Right cardiac atrium (tissue), 5 donors: ENCODE results near the gene SLC9A9. TPM values are rescaled to one million over a fixed set of nuclear protein-coding genes. Genes with fewer than 3 reads are reported as not detected.

Experiments used
- ATAC-seq, 2 donors: fragments of 200-7000 bp; cut with Tn5 transposase; one replicate each; pipeline versions ENCODE4 v1.8.0 to v1.9.1; 2020; ENCODE audit warnings: moderate library complexity in 2 of 2, mild to moderate bottlenecking in 1 of 2
- DNase-seq, 3 donors: peaks; one replicate each; pipeline ENCODE4 v3.0.0-alpha.2; 2020
- H3K27ac ChIP-seq: one replicate; pipeline ENCODE4 v1.5.1; 2013; ENCODE audit warnings: mild to moderate bottlenecking, low read length, control low read depth, moderate library complexity
- H3K27me3 ChIP-seq: one replicate; pipeline ENCODE4 v1.6.1; 2013; ENCODE audit not compliant: control insufficient read depth, insufficient read depth
- H3K4me1 ChIP-seq: one replicate; pipeline ENCODE4 v1.6.1; 2013; ENCODE audit warnings: low read length; ENCODE audit not compliant: control insufficient read depth, insufficient read depth
- H3K4me3 ChIP-seq: one replicate; pipeline ENCODE4 v1.5.1; 2013; ENCODE audit warnings: low read length, control low read depth
- H3K9me3 ChIP-seq: one replicate; pipeline ENCODE4 v1.6.1; 2013; ENCODE audit warnings: low read length; ENCODE audit not compliant: control insufficient read depth
- WGBS: extraction: QIAGEN DNeasy Blood & Tissue Kit; methylation state at CpG from one replicate; pipeline ENCODE4 v1.1.7; 2013; 5-methylcytosine and 5-hydroxymethylcytosine counted together
- intact Hi-C, 4 donors: fragments of 100-400 bp; cut with DNase I; formaldehyde crosslinking; loops; one replicate each; pipeline versions ENCODE4 v1.11.0 to v1.14.0; 2022 to 2023
- polyA plus RNA-seq: library from polyadenylated mRNA; stranded (reverse); fragments of 200-250 nt; gene quantifications from one replicate; pipeline ENCODE4 v1.2.3, GENCODE V29; 2013
- total RNA-seq, 4 donors: library from RNA; stranded (reverse); fragmentation: NEBNext Ultra II Directional; extraction: Animal tissue kit (Norgen Biotek cat#: 25700); gene quantifications; one replicate each; pipeline ENCODE4 v1.2.1, GENCODE V29; 2021
- donor health status: healthy with polysubstance abuse.
- donor health status: DM: no; HTN: yes; CAD: no.
- donor health status: DM: no; HTN: no; CAD: no.
- donor health status: DM: no; HTN: yes; CAD: no; lungs with severe emphysema.
- donor health status: DM: yes; HTN: yes; CAD: no.

SLC9A9 gene
- total and polyA plus RNA-seq, 5 donors, result 3.6 to 14.9 (median 9.2) TPM

GRCh38 chr3:143755978-143756377 lies 92.3 kb downstream of the SLC9A9 start:
- Histone ChIP-seq H3K27ac (no peak overlapping the region), H3K4me3 (no peak overlapping the region), H3K4me1 (peaks cover 1% of the 10 kb centered on the region), H3K27me3 (no peaks in the 10 kb centered on the region), H3K9me3 (no peaks in the 10 kb centered on the region)
- DNase-seq (no peak), ATAC-seq (no peak)
- intact Hi-C loops, result no loop called here
- 85% methylated on average over 2 of the region's 2 CpGs for WGBS

- Histone ChIP-seq H3K27ac (no peak overlapping the region), H3K4me1 (peaks cover 1% of the 10 kb centered on the region), H3K4me3 (no peak overlapping the region), H3K9me3 (no peaks in the 10 kb centered on the region), H3K27me3 (no peaks in the 10 kb centered on the region)
- DNase-seq (no peak), ATAC-seq (no peak)
- intact Hi-C loops, result no loop called here
- WGBS, result 60% methylated on average over 1 of the region's 1 CpG
Measured at GRCh38 chr3:143754090-143754489, 94.2 kb downstream of the SLC9A9 start.

GRCh38 chr3:143753456-143753855 lies 94.8 kb downstream of the SLC9A9 start:
- no peaks in the 10 kb centered on the region for H3K9me3 ChIP-seq
- peaks cover 1% of the 10 kb centered on the region for H3K4me1 ChIP-seq
- DNase-seq (no peak), ATAC-seq (peak in 1 of 2 donors; percentile 51)
- intact Hi-C loops, result no loop called here
- no peak overlapping the region for H3K4me3 ChIP-seq
- H3K27me3 ChIP-seq, result no peaks in the 10 kb centered on the region
- H3K27ac ChIP-seq, result no peak overlapping the region

GRCh38 chr3:143753006-143753405 lies 95.3 kb downstream of the SLC9A9 start:
- no peak for DNase-seq
- WGBS, result 59% methylated on average over 1 of the region's 1 CpG
- Histone ChIP-seq H3K4me3 (no peak overlapping the region), H3K4me1 (peaks cover 1% of the 10 kb centered on the region), H3K27ac (no peak overlapping the region), H3K27me3 (no peaks in the 10 kb centered on the region), H3K9me3 (no peaks in the 10 kb centered on the region)
- intact Hi-C loops, result no loop called here
- ATAC-seq, result no peak

GRCh38 chr3:143751643-143752178 lies 96.6 kb downstream of the SLC9A9 start:
- Histone ChIP-seq H3K4me1 (peaks cover 1% of the 10 kb centered on the region), H3K4me3 (no peak overlapping the region), H3K27ac (no peak overlapping the region), H3K9me3 (no peaks in the 10 kb centered on the region), H3K27me3 (no peaks in the 10 kb centered on the region)
- DNase-seq (no peak), ATAC-seq (no peak)
- 79% methylated on average over 4 of the region's 4 CpGs for WGBS
- intact Hi-C loops, result no loop called here

- WGBS, result 93% methylated on average over 2 of the region's 2 CpGs
- no peak overlapping the region for H3K4me3 ChIP-seq
- peaks cover 1% of the 10 kb centered on the region for H3K4me1 ChIP-seq
- no peaks in the 10 kb centered on the region for H3K27me3 ChIP-seq
- no peak for DNase-seq
- intact Hi-C loops, result no loop called here
- no peak overlapping the region for H3K27ac ChIP-seq
- no peak for ATAC-seq
- H3K9me3 ChIP-seq, result no peaks in the 10 kb centered on the region
Measured at GRCh38 chr3:143750841-143751240, 97.4 kb downstream of the SLC9A9 start.

- Histone ChIP-seq H3K9me3 (no peaks in the 10 kb centered on the region), H3K27me3 (no peaks in the 10 kb centered on the region), H3K4me3 (no peak overlapping the region), H3K27ac (no peak overlapping the region), H3K4me1 (peaks cover 1% of the 10 kb centered on the region)
- ATAC-seq, result no peak
- intact Hi-C loops, result no loop called here
- no peak for DNase-seq
- 73% methylated on average over 5 of the region's 5 CpGs for WGBS
Measured at GRCh38 chr3:143749926-143750325, 98.3 kb downstream of the SLC9A9 start.

GRCh38 chr3:143737065-143737464 lies 111.2 kb downstream of the SLC9A9 start:
- no peaks in the 10 kb centered on the region for H3K27me3 ChIP-seq
- intact Hi-C loops, result no loop called here
- DNase-seq (no peak), ATAC-seq (no peak)
- H3K9me3 ChIP-seq, result no peaks in the 10 kb centered on the region
- H3K4me1 ChIP-seq, result no peaks in the 10 kb centered on the region
- H3K4me3 ChIP-seq, result no peak overlapping the region
- H3K27ac ChIP-seq, result no peak overlapping the region
- 71% methylated on average over 2 of the region's 2 CpGs for WGBS

GRCh38 chr3:143736205-143736997 lies 111.9 kb downstream of the SLC9A9 start:
- H3K4me1 ChIP-seq, result peaks cover 3% of the 10 kb centered on the region
- H3K27ac ChIP-seq, result no peak overlapping the region
- DNase-seq, result no peak
- no peaks in the 10 kb centered on the region for H3K9me3 ChIP-seq
- intact Hi-C loops, result no loop called here
- ATAC-seq, result no peak
- no peak overlapping the region for H3K4me3 ChIP-seq
- no peaks in the 10 kb centered on the region for H3K27me3 ChIP-seq
- WGBS, result 81% methylated on average over 5 of the region's 5 CpGs

- peaks cover 3% of the 10 kb centered on the region for H3K4me1 ChIP-seq
- ATAC-seq (no peak), DNase-seq (no peak)
- intact Hi-C loops, result no loop called here
- H3K4me3 ChIP-seq, result no peak overlapping the region
- H3K9me3 ChIP-seq, result no peaks in the 10 kb centered on the region
- H3K27me3 ChIP-seq, result no peaks in the 10 kb centered on the region
- H3K27ac ChIP-seq, result no peak overlapping the region
- WGBS, result 73% methylated on average over 2 of the region's 2 CpGs
Measured at GRCh38 chr3:143731776-143732175, 116.5 kb downstream of the SLC9A9 start.

- Histone ChIP-seq H3K9me3 (no peaks in the 10 kb centered on the region), H3K4me3 (no peak overlapping the region), H3K27me3 (no peaks in the 10 kb centered on the region), H3K27ac (no peak overlapping the region), H3K4me1 (peaks cover 3% of the 10 kb centered on the region)
- intact Hi-C loops, result no loop called here
- 92% methylated on average over 1 of the region's 1 CpG for WGBS
- no peak for DNase-seq
- ATAC-seq, result no peak
Measured at GRCh38 chr3:143731320-143731719, 116.9 kb downstream of the SLC9A9 start.
